Measurements from ENCODE around the gene BSND. TPM values are rescaled to one million over a fixed set of nuclear protein-coding genes. Genes with fewer than 3 reads are reported as not detected.

The BSND gene
- total RNA-seq, 1 experiment from 2014 or later = 0.17 TPM

- Histone ChIP-seq H3K27ac (ENCODE audit: insufficient read length, low read depth, low read length) (no peak overlapping the region), H4K8ac (replicated peaks; ENCODE audit: insufficient read length, low read depth, low read length) (no peak overlapping the region), H2BK5ac (ENCODE audit: insufficient read length, low read length) (no peak overlapping the region), H3K4me1 (ENCODE audit: insufficient read depth, low read length) (peaks cover 14% of the 10 kb centered on the region; the same call in 1 of the 2 replicates), H4K20me1 (ENCODE audit: control insufficient read depth, insufficient read depth, insufficient read length) (no peaks in the 10 kb centered on the region), H2BK12ac (ENCODE audit: insufficient read length, low read depth, low read length) (no peak overlapping the region), H3K56ac (ENCODE audit: insufficient read length, low read depth, low read length) (no peak overlapping the region), H3K14ac (ENCODE audit: insufficient read depth, low read length) (no peak overlapping the region), H3K4ac (ENCODE audit: low read depth, low read length) (no peak overlapping the region), H3K23ac (ENCODE audit: insufficient read length, low read depth, low read length) (no peak overlapping the region), H2BK120ac (ENCODE audit: low read depth, low read length, poor library complexity, severe bottlenecking) (no peak overlapping the region), H3K4me2 (ENCODE audit: insufficient read depth, insufficient read length, low read length) (peak overlapping the region; percentile 39), H3K23me2 (ENCODE audit: insufficient read length, low read depth, low read length, poor library complexity, severe bottlenecking) (peaks cover 7% of the 10 kb centered on the region), H3K9ac (ENCODE audit: extremely low read depth, insufficient read length, low read length) (no peak overlapping the region), H3K79me1 (ENCODE audit: insufficient read depth, low read depth, low read length, poor library complexity, severe bottlenecking) (no peaks in the 10 kb centered on the region), H3T11ph (ENCODE audit: low read length) (no peak overlapping the region), H2AK5ac (ENCODE audit: insufficient read length, low read length) (no peak overlapping the region), H3K18ac (ENCODE audit: insufficient read length, low read depth, low read length) (no peak overlapping the region), H4K5ac (ENCODE audit: insufficient read length, low read depth, low read length) (no peak overlapping the region), H2AFZ (ENCODE audit: low read length) (no peak overlapping the region), H2BK15ac (ENCODE audit: low read depth, low read length) (no peak overlapping the region), H3K27me3 (ENCODE audit: insufficient read depth, low read length) (peaks cover 12% of the 10 kb centered on the region; the same call in 1 of the 2 replicates), H4K91ac (ENCODE audit: insufficient read length, low read depth, low read length) (no peak overlapping the region), H3K9me3 (ENCODE audit: control insufficient read depth, low read depth, low read length) (no peaks in the 10 kb centered on the region), H3K79me2 (ENCODE audit: insufficient read depth, low read length) (no peaks in the 10 kb centered on the region), H2BK20ac (ENCODE audit: low read depth, low read length, poor library complexity, severe bottlenecking) (no peak overlapping the region)
- H3K27ac Mint-ChIP-seq = peak overlapping the region in 2 of 3 experiments; percentile 4 to 34; a peak in 3 of 7 replicates
- H3K36me3 Mint-ChIP-seq (ENCODE audit: insufficient read depth in 1 of 3, low read depth in 3 of 3) = no peaks in the 10 kb centered on the region
- peaks cover 45 to 47% of the 10 kb centered on the region in 2 experiments for H3K4me1 Mint-ChIP-seq
- TF ChIP-seq, protein P1, sequence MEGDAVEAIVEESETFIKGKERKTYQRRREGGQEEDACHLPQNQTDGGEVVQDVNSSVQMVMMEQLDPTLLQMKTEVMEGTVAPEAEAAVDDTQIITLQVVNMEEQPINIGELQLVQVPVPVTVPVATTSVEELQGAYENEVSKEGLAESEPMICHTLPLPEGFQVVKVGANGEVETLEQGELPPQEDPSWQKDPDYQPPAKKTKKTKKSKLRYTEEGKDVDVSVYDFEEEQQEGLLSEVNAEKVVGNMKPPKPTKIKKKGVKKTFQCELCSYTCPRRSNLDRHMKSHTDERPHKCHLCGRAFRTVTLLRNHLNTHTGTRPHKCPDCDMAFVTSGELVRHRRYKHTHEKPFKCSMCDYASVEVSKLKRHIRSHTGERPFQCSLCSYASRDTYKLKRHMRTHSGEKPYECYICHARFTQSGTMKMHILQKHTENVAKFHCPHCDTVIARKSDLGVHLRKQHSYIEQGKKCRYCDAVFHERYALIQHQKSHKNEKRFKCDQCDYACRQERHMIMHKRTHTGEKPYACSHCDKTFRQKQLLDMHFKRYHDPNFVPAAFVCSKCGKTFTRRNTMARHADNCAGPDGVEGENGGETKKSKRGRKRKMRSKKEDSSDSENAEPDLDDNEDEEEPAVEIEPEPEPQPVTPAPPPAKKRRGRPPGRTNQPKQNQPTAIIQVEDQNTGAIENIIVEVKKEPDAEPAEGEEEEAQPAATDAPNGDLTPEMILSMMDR (conservative IDR thresholded peaks at IDR 0.05) = no peak
- no CpG with 5 or more reads among the region's 6 CpGs for WGBS (ENCODE audit: extremely low coverage, insufficient read length, low lambda C conversion rate)
- H3K27me3 Mint-ChIP-seq (ENCODE audit: low read depth) = peaks cover 47% of the 10 kb centered on the region
- no peak for DNase-seq
- H3K9me3 Mint-ChIP-seq = no peaks in the 10 kb centered on the region; a peak in 1 of 5 replicates
- peak overlapping the region in 1 of 2 experiments; percentile 40; a peak in 2 of 5 replicates for H3K4me3 Mint-ChIP-seq
Observed at GRCh38 chr1:54994355-54994990, 4.3 kb upstream of the BSND start.
